ENCODE results near the gene MRGPRX2.

Gene MRGPRX2

GRCh38 chr11:19075636-19076035, 15.1 kb upstream of the MRGPRX2 start:
- DNase-seq (ENCODE audit: low read depth in 2 of 2): no peak

DNA sequence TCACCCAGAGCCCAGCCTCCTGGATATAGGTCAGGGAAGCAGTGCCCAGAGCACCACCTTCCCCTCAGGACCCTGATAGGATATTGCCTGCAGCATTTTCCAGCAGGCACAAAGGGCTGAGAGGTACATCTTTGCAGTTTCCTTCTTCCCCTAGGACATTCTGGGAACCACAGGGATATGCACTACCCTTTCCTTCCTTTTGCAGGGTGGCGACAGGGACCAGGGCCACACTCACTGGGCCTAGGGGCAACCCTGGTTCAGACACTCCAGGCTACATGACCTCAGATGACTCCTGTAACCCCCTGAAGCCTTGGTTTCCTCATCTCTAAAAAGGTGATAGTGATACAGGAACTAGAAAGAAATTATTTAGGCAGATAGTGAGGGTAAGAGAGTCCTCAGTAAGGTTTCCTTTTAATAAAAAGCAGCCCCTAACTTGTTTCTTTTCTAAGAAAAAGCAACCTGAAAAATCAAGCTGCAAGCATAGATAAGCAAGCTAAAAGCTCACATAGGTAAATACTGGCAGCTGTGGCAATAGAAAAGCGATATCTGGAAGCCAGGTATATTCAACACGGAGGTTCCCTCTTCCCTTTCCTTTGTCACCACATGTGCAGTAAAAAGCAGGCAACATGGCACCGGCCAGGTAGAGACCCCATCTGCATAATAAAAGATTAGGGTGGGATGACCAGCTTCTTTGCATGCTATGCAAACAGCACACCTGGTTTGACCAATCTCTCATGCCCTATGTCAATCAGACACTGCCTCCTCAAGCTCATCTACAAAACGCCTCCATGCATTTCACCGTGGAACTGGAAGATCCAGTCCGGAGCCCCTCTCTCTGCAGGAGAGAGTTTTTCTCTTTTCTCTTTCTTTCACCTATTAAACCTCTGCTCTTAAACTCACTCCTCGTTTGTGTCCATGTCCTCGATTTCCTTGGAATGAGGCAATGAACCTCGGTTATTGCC, 13.2 kb upstream of the MRGPRX2 start:
- no peak for DNase-seq (ENCODE audit: low read depth in 2 of 2)

DNA sequence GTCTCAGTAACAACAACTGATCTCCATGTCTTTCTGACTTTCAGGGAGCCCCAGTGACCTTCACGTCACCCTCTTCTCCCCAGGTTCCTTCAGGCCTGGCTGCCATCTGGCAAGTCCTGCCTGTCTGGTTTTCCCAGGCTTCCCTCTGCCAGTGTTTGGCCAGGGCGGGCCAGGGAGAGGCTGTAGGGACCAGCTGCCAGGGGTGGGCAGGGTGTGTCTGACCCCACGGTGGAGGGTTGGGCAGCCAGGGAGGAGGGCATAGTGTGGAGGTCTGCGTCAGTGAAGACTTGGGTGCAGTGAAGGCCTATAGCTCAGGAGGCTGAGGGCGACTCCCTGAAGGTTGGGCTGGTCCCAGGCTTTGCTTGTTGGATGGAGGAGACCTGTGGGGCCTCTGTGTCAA, 11.9 kb upstream of the MRGPRX2 start:
- no peak for DNase-seq (ENCODE audit: low read depth in 2 of 2)

DNA sequence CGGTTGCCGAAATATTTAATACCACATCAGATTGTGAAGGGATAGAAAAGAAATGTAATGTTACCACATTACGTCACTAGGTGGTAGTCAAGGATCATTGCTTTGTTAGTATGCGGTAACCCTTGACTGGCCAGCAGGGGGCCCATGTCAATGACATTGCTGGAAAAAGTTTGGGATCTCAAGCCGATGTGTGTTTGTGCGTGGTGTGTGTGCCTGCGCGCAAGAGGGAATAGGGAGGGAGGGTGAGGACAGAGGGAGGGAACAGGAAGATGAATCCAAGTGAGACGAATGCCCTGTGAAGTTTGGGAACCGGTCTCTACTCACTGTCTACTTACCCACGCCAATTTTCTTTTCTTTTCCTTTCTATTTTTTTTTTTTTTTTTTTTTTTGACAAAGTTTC, 10.7 kb upstream of the MRGPRX2 start:
- DNase-seq (ENCODE audit: low read depth in 2 of 2): peak; percentile 7 to 13

DNA sequence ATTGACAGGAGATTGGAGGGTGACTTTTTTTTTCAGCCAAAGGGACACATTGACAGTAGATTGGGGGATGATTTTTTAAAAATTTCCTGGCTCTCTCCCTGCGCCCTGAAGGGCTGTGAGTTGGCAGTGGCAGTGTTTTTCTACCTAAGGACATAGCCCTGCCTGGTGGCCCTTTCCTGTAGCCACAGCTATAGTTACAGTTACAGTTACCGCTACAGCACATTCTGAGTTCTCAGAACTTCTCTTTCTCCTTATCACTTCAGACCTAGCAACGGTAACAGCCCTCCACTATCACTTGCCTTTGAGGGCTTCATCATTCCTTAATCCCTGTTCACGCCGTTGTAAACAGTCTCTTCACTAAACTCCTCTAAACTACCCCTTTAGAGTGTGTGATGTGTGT, 684 bp downstream of the MRGPRX2 start:
- no peak for DNase-seq (ENCODE audit: low read depth in 2 of 2)

GRCh38 chr11:19055905-19056304, 4.6 kb downstream of the MRGPRX2 start:
- no peak for DNase-seq (ENCODE audit: low read depth in 2 of 2)

DNA sequence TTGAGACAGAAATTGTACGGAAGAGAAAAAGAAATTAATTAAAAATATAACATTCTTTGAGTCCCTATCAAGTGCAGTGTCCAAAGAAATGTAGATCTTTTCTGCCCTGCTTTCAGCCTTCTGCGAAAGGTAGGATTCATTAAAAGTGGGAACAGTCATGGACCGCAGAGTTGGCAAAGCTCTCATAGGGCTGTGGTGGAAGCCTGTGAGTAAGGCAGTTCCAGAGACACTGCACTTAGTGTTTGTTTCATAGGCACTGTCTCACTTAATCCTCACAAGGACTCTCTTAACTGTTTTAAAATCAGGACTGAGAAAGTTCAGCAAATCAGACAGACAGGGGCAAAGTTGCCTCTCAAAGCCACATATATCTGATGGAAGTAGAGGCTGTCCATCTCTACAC, 5.5 kb downstream of the MRGPRX2 start:
- no peak for DNase-seq (ENCODE audit: low read depth in 2 of 2)

DNA sequence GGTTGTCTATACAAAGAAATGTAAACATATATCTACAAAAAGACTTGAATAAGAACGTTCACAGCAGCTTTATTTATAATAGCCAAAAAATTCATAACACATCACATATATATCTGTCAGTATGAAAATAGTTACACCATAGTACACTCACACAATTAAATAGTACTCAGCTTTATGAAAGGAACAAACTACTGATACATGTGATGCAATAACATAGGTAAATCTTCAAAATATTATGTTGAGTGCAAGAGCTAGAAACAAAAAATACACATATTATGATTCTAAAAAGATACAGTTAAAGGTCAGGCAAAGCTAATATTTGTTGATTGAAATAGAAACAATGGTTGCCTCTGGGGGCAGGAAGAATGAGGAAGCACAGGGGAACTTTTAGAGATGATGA, 6.6 kb downstream of the MRGPRX2 start:
- DNase-seq (ENCODE audit: low read depth in 2 of 2): no peak

DNA sequence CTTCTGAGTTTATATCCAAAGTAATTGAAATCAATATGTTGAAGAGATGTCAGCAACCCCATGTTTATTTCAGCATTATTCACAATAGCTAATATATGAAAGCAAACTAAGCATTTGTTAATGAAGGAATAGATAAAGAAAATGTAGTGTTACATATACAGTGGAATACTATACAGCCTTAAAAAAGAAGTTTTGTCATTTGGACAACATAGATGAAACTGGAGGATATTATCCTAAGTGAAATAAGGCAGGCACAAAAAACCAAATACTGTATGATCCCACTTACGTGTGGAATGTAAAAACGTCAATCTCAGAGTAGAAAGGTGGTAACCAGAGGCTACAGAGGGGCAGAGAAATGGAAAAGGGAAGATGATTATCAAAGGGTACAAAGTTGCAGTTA, 10.2 kb downstream of the MRGPRX2 start:
- no peak for DNase-seq (ENCODE audit: low read depth in 2 of 2)

DNA sequence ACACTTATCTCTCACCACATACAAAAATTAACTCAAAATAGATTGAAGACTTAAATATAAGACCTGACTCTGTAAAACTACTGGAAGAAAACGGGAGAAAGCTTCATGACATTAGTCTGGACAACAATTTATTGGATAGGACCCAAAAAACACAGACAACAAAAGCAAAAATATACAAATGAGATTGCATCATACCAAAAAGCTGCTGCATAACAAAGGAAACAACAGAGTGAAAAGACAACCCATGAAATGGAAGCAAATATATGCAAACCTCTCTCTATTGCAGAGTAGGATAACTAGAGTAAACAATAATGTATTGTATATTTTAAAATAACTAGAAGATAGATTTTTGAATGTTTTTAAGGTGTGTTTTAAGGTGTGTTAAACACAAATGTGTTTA, 11.2 kb downstream of the MRGPRX2 start:
- DNase-seq (ENCODE audit: low read depth in 2 of 2): no peak

GRCh38 chr11:19040051-19040450, 20.5 kb downstream of the MRGPRX2 start:
- DNase-seq (ENCODE audit: low read depth in 2 of 2): no peak

- no peak for DNase-seq (ENCODE audit: low read depth in 2 of 2)
These were observed 21.1 kb downstream of the MRGPRX2 start for GRCh38 chr11:19039409-19039808.

- DNase-seq (ENCODE audit: low read depth in 2 of 2): no peak
These were observed 27.5 kb downstream of the MRGPRX2 start for GRCh38 chr11:19032990-19033389.

DNA sequence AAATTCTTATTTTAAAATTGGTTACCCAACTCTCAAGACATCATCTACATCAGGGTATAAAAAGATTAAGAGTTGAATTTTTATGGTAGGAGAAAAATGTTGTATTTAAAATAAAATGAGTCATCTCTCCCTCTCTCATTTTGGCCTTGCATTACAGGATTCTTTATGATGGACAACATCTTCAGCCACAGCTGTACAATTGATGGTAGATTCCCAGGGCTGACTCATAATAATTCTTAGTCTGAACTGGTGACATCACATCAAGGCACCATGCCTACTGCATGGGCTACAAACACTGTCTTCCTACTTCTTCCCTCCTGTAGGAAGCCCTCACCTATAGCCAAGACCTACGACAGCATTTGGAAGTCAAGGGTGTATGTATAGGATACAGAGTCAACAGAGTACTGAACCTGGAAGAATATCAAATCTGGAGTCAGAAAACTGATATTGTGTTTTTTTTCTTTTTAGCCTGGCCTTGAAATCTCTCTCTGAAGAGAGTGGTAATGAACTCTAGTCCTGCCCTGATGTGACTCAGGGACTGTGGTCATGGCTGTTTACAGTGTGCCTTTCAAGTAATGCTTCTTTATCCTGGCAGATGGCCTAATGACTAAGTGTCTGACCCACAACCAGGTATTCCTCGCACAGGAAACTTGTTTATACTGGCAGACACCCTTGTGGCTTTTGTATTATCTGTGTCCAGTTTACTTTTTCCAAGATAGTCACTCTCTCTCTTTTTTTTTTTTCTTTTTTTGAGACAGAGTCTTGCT, 32.5 kb downstream of the MRGPRX2 start:
- no peak for DNase-seq (ENCODE audit: low read depth in 2 of 2)

- no peak for DNase-seq (ENCODE audit: low read depth in 2 of 2)
These were observed 33.7 kb downstream of the MRGPRX2 start for GRCh38 chr11:19026862-19027261.

DNA sequence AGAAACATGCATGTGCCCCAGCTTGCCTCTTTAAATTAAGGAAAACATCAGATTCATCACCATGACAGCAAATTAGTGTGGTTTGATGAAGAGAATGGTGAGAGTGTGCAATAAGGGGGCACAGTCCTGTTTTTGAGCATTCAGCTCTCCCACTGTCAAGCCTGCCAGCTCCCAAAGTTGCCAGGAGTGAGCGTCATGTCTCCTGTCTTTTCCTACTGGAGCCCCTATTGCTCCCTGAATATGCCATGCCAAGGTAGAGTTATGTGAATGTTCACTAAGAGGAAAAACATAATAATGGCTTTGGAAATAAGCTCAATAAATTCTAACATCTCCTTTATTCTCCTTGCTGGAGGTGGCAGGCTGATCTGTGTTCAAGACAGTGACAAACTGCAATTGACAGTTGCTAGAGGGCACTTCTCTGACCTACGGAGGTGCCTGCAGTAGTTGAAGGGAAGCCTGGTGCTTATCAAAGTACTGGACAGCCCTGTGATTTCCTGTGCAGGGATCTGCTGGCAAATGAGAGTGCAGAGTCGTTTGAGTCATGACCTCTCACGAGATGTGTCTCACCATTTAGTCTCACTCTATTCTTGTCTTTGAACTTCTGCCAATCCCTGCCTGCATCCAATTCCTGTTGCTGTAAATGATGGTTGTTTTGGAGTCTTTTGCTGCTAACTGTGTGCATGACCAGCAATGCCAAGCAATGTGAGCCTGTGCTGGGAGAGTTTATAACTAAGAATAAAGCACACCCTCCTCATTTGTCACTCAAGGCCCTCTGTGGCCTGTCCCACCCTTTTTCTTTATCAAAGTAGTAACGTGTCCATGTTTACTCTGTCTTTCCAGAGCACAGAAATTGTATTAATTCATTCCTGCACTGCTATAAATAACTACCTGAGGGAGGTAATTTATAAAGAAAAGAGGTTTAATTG, 34.8 kb downstream of the MRGPRX2 start:
- no peak for DNase-seq (ENCODE audit: low read depth in 2 of 2)

GRCh38 chr11:19020831-19021230, 39.7 kb downstream of the MRGPRX2 start:
- DNase-seq (ENCODE audit: low read depth in 2 of 2): no peak

- DNase-seq (ENCODE audit: low read depth in 2 of 2): no peak
These were observed 41.6 kb downstream of the MRGPRX2 start for GRCh38 chr11:19018901-19019300.

GRCh38 chr11:19013181-19013857, 47.2 kb downstream of the MRGPRX2 start:
- no peak for DNase-seq (ENCODE audit: low read depth in 2 of 2)

- no peak for DNase-seq (ENCODE audit: low read depth in 2 of 2)
These were observed 47.9 kb downstream of the MRGPRX2 start for GRCh38 chr11:19012636-19013035.

Measured in activated CD8-positive, alpha-beta memory T cell treated with anti-CD3 and anti-CD28 coated beads for 4 hours (primary cell).